Activated CD4-positive, alpha-beta T cell treated with anti-CD3 and anti-CD28 coated beads, Interleukin-2, amount 50 U/mL, for 16 hours (primary cell): ENCODE data around the gene GPR75.

Experiments used
- DNase-seq: peaks from one replicate; pipeline ENCODE4 v3.0.0-alpha.2; 2020

GPR75 gene

GRCh38 chr2:53859206-53860181 is at the start of gene GPR75:
GPR75 (minus strand) TSS chr2:53859967; CDS start chr2:53854756, 5,211 bp downstream.
- no peak for DNase-seq

DNA sequence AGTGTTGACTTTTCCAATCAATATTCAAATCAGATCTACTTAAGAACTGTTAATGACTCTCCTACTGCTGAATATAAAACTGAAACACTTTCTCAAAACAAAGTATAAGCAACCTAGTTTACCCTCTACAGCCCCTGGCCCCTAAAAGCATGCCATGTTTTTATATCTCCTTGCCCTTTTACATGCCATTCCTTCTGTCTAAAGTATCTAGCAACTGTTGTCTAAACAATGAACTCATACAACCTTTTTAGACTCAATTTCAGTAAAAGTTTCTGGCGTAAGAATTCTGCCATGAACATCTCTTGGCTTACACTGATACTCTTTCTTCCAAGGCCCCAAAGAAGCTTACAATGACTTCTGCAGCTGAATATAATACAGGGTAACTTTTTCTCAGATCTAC is 47.8 kb upstream of the GPR75 start:
- no peak for DNase-seq

GRCh38 chr2:53905396-53905795 is 45.6 kb upstream of the GPR75 start:
- DNase-seq = no peak

DNA sequence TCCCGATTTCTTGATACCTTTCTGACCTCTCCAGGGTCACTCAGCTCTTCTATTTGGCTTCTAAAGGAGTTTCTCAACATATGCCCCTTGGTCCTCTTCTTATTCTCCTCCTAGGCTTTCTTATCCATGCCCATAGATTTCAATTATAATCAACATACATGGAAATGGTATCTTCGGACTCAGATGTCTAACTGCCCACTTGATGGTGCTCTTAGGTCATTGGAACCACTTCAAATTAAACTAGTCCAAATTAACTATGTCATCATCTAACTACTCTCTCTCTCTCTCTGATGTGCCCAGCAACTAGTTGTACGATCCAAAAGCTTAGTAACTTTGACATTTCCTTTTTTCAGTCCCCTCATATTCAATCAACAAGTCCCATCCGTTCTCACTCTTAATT is 43.2 kb upstream of the GPR75 start:
- DNase-seq = no peak

- no peak for DNase-seq
These were observed 41.4 kb upstream of the GPR75 start for GRCh38 chr2:53901192-53901591.

GRCh38 chr2:53896864-53897263 is 37.1 kb upstream of the GPR75 start:
- peak; percentile 12 for DNase-seq

DNA sequence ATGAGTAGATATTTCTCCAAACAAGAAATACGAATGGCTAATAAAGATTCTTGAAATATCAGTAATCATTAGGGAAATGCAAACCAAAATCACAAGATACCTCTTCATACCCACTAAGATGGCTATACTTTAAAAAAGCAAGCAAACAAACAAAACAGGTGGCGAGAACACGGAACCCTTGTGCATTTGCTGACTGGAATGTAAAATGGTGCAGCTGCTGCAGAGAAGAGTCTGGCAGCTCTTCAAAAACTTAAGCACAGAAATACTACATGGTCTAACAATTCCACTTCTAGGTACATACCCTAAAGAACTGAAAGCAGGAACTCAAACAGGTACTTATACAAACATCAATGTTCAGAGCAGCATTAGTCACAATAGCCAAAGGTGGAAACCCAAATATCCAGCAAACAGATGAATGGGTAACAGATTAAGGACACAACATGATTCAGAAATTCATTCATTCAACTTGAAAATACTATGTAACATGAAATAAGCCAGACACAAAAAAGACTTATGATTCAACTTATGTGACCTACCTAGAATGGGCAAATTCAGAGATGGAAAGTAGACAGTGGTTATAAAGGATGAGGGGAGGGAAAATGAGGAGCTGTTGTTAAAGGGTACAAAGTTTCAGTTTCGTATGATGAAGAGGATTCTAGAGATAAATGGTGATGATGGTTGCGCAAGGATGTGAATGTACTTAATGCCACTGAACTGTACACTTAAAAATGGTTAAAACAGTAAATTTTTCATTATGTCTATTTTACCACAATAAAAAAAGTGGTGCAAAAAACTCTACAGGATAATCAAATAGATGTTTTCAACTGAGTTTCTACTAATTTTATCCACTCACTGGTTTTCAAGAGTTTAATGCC is 26.9 kb upstream of the GPR75 start:
- peak; percentile 42 for DNase-seq

- peak; percentile 61 for DNase-seq
These were observed 25.1 kb upstream of the GPR75 start for GRCh38 chr2:53884883-53885282.

- DNase-seq = no peak
These were observed 22.2 kb upstream of the GPR75 start for GRCh38 chr2:53881986-53882385.

- DNase-seq = no peak
These were observed 21.6 kb upstream of the GPR75 start for GRCh38 chr2:53881360-53881759.

DNA sequence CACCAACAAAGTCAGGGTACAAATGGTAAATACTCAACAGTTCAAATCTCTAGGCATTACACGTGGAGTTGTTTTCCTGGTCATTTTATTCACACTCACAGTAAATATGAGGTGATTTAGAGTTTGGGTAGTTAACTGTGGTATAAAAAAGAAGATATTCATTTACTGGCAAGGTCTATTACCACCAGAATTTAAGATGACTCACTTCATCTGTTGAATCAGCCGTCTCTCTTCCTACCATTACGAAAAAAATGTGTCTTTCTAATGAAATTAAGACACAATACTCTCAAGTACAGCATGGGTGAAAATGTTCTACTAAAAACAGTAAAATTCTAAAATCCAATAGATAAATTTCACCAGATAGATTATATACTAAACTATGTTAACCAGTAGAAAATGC is 21.0 kb upstream of the GPR75 start:
- DNase-seq = peak; percentile 16

DNA sequence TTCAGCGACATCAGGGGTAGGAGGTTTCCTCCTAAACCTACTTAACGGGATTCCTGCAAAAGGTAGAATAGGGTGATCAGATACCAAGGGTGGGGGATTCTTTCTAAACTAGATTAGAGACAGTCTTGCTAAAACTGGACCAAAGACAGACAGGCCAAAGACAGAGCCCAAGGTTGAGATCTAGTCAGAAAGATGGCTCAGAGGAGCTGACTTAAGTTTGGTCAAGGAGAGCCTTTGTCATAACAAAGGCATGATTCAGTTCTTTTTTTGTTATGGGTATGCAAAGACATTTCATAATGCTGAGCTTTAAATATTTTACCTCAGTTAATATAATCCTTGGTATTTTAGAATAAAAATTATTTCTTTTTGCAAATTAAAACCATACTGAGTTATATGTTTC is 17.8 kb upstream of the GPR75 start:
- DNase-seq = no peak

GRCh38 chr2:53877112-53877511 is 17.3 kb upstream of the GPR75 start:
- no peak for DNase-seq

GRCh38 chr2:53874401-53874950 is 14.7 kb upstream of the GPR75 start:
- DNase-seq = no peak

- no peak for DNase-seq
These were observed 8.0 kb upstream of the GPR75 start for GRCh38 chr2:53867773-53868172.

- no peak for DNase-seq
These were observed 7.4 kb upstream of the GPR75 start for GRCh38 chr2:53867169-53867568.

DNA sequence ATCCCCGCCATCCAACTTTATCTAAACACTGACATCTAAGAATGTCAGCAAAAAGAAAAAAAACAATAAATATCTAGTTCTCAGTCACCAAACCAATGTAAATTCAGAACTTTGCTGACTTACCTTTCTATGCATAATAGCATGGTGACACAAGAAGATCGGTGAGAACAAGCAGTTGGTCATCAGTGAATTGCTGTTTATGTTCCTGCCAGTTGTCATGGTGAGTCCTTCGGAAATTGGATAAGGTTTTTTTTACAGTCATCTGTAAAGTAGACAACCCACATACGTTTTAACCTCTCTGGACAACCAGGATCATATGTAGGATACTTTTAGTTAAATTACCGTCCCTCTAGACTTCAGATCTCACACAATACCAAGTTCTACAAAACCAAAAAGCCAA is 6.2 kb upstream of the GPR75 start:
- no peak for DNase-seq

GRCh38 chr2:53865264-53865663 is 5.5 kb upstream of the GPR75 start:
- DNase-seq = no peak

- no peak for DNase-seq
These were observed 3.9 kb upstream of the GPR75 start for GRCh38 chr2:53863538-53864227.

GRCh38 chr2:53861824-53862223 is 2.1 kb upstream of the GPR75 start:
- DNase-seq = no peak

DNA sequence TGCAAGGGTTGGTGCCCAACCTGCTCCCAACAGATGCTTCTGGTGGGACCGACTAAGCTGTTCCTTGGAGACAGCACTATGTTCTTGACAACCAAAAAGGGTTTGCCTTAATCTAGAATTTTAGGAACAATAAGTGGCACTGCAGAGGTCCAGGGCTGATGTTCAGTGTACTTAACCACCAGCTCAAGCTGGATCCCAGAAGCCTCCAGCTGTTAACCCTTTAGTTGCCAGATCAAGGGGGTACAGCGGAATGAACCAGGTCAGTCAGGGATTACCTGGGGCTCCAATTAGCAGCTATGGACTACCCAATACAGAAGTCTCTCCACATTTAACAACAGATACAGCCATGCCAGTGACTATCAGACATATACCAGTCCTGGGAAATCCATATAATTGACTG is 3.5 kb downstream of the GPR75 start:
- DNase-seq = no peak

DNA sequence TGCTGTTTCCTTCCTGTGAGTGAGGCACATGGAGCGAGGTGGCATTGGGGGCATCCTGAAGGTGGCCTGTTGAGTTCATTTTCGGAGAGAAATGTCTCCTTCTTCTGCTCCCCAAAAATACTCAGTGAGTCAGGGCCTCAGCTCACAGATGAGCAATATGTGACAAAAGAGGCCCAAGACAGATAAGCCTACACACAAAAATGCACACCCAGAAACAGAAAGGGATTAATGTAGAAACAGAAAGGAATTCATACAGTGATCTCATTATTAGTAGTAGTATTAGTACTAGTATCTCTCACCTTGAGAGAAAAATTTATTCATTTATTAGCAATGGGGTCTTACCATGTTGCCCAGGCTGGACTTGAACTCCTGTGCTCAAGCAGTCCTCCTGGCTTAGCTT is 5.1 kb downstream of the GPR75 start:
- DNase-seq = peak; percentile 26

GRCh38 chr2:53852532-53852931 is 7.2 kb downstream of the GPR75 start:
- no peak for DNase-seq
